ENCODE data around the gene TUBB4A. TPM values are rescaled to one million over a fixed set of nuclear protein-coding genes. Genes with fewer than 3 reads are reported as not detected.

The TUBB4A gene
- total and polyA plus RNA-seq, 8 donors = 0.76 to 3.9 (median 0.89) TPM; not detected in 3

DNA sequence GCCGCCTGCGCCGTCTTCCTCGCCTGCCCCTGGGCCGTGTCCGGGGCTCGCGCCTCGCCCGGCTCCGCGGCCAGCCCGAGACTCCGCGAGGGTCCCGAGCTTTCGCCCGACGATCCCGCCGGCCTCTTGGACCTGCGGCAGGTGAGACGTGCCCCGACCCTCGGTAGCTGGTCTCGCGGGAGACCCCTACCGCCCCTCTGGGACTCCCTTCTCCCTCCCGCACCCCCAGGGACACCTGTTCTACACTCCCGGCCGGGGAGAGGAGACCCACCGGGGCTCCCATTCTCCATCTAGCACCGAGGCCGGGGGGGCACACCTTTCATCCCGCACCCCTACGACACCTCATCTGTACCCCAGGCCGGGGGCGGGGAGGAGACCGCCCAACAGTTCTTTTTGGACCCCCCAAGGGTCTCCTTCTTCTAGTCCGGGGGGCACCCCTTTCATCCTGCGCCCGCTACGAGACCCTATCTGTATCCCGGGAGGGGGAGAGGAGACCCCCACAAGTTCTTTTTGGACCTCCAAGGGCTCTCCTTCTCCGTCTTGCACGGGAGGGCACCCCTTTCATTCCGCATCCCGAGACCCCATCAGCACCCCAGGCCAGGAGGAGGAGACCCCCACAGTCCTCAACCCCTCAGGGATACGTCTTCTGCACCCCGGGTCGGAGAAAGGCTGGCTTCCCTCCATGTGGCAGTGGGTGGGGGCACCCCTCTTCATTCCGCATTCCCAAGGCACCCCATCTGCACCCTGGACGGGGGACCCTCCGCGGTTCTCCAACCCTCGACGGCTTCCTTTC, 29.2 kb upstream of the TUBB4A start:
- Histone ChIP-seq H3K9me3 (no peaks in the 10 kb centered on the region), H3K36me3 (no peaks in the 10 kb centered on the region), H3K4me3 (peak overlapping the region; percentile 47 to 63 (median 56)), H3K27me3 (peaks cover 6 to 47% (median 32%) of the 10 kb centered on the region in 3 donors), H3K4me1 (peaks cover 8 to 41% (median 25%) of the 10 kb centered on the region in 4 donors), H3K27ac (peak overlapping the region in 4 of 5 donors; percentile 47 to 61 (median 52))
- TF ChIP-seq POLR2AphosphoS5 (IDR thresholded peaks at IDR 0.05) (no peak), POLR2A (IDR thresholded peaks at IDR 0.05) (no peak), EP300 (IDR thresholded peaks at IDR 0.05) (no peak)
- TF ChIP-seq, protein P1, sequence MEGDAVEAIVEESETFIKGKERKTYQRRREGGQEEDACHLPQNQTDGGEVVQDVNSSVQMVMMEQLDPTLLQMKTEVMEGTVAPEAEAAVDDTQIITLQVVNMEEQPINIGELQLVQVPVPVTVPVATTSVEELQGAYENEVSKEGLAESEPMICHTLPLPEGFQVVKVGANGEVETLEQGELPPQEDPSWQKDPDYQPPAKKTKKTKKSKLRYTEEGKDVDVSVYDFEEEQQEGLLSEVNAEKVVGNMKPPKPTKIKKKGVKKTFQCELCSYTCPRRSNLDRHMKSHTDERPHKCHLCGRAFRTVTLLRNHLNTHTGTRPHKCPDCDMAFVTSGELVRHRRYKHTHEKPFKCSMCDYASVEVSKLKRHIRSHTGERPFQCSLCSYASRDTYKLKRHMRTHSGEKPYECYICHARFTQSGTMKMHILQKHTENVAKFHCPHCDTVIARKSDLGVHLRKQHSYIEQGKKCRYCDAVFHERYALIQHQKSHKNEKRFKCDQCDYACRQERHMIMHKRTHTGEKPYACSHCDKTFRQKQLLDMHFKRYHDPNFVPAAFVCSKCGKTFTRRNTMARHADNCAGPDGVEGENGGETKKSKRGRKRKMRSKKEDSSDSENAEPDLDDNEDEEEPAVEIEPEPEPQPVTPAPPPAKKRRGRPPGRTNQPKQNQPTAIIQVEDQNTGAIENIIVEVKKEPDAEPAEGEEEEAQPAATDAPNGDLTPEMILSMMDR (IDR thresholded peaks at IDR 0.05) = no peak
- intact Hi-C loops (cut with DNase I; ENCODE audit: low total_unique reads) = no loop called here
- 10 to 34% (median 15%) methylated on average over 30 to 57 of the region's 57 CpGs for WGBS, 5 donors
- no peak for DNase-seq

DNA sequence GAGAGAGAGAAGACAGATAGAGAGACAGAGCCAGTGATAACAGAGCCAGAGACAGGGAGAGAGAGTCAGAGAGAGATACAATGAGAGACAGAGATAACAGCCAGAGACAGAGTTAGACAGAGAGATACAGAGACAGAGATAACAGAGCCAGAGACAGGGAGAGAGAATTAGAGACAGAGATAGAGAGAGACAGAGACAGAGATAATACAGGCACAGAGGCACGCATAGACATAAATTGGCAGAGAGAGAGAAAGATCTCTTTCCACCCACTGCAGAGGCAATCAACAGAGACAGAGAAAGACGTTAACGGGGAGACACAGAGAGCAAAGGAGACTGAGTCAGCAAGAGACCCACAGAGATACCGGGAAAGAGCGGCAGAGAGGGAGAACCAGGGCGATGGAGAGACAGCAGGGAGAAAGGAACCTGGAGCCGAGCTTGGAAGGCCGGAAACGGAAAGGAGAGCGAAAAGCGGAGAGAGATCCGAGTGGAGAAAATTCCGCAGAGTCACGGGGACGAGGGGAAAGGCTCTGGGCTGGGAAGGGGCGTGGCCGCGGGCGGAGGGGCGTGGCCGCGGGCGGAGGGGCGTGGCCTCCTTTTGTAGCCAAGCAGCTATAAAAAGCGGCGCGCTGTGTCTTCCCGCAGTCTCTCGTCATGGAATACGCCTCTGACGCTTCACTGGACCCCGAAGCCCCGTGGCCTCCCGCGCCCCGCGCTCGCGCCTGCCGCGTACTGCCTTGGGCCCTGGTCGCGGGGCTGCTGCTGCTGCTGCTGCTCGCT, 28.5 kb upstream of the TUBB4A start, which contains the start of gene TNFSF9:
Gene TNFSF9, plus strand, starts transcription at position 641 of the 777 bp plus-strand sequence. Its CDS starts 11 bp downstream, at position 652.
- H3K4me3 ChIP-seq = peak within 1 kb of the TSS; percentile 47 to 63 (median 56)
- H3K9me3 ChIP-seq = no peaks in the 10 kb centered on the region
- DNase-seq = peak; percentile 89 to 96
- peak within 1 kb of the TSS in 4 of 5 donors; percentile 47 to 61 (median 52) for H3K27ac ChIP-seq
- no peaks in the 10 kb centered on the region for H3K36me3 ChIP-seq
- intact Hi-C loops (cut with DNase I; ENCODE audit: low total_unique reads) = no loop called here
- H3K4me1 ChIP-seq = peaks cover 8 to 41% (median 25%) of the 10 kb centered on the region in 4 donors
- no peak for TF ChIP-seq POLR2A (IDR thresholded peaks at IDR 0.05)
- no peak for TF ChIP-seq EP300 (IDR thresholded peaks at IDR 0.05)
- TF ChIP-seq POLR2AphosphoS5 (IDR thresholded peaks at IDR 0.05) = peak; percentile 25 to 75 (median 50)
- TF ChIP-seq, protein P1 (IDR thresholded peaks at IDR 0.05) = no peak
- peaks cover 6 to 47% (median 32%) of the 10 kb centered on the region in 3 donors for H3K27me3 ChIP-seq
- WGBS, 5 donors = 0 to 3% (median 1%) methylated on average over 32 to 44 of the region's 44 CpGs

GRCh38 chr19:6529937-6530385, 27.9 kb upstream of the TUBB4A start:
- Histone ChIP-seq H3K36me3 (no peaks in the 10 kb centered on the region), H3K27me3 (peaks cover 6 to 44% (median 32%) of the 10 kb centered on the region in 3 donors), H3K4me3 (peak overlapping the region in 2 of 4 donors; percentile 47 to 63), H3K9me3 (no peaks in the 10 kb centered on the region), H3K4me1 (peaks cover 8 to 41% (median 25%) of the 10 kb centered on the region in 4 donors), H3K27ac (peak overlapping the region in 1 of 5 donors; percentile 61)
- DNase-seq = no peak
- intact Hi-C loops (cut with DNase I; ENCODE audit: low total_unique reads) = loop anchor here (10.0 kb wide), 1 partner anchor 335 kb away; no protein-coding TSS in a partner anchor
- 65 to 75% (median 70%) methylated on average over 2 of the region's 2 CpGs for WGBS, 5 donors
- no peak for TF ChIP-seq EP300 (IDR thresholded peaks at IDR 0.05)

DNA sequence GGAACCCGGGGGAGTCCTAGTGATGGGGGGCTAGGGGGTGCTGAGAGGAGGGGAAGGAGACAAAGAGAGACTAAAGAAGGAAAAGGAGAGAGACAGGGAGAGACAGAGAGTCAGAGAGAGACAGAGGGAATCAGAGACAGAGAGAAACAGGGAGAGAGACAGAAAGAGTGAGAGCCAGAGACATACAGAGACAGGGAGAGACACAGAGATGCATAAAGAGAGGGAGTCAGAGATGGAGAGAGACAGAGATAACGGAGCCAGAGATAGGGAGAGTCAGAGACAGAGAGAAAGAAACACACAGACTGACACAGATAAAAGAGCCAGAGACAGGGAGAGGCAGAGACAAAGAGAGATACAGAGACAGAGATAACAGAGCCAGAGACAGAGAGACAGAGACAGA, 27.2 kb upstream of the TUBB4A start:
- Histone ChIP-seq H3K36me3 (no peaks in the 10 kb centered on the region), H3K4me3 (no peak overlapping the region), H3K4me1 (peaks cover 8 to 38% (median 23%) of the 10 kb centered on the region in 4 donors), H3K9me3 (no peaks in the 10 kb centered on the region), H3K27me3 (peaks cover 6 to 38% (median 27%) of the 10 kb centered on the region in 3 donors), H3K27ac (no peak overlapping the region)
- intact Hi-C loops (cut with DNase I; ENCODE audit: low total_unique reads) = loop anchor here (10.0 kb wide), 1 partner anchor 335 kb away; no protein-coding TSS in a partner anchor
- no peak for DNase-seq
- TF ChIP-seq, protein P1 (IDR thresholded peaks at IDR 0.05) = no peak
- TF ChIP-seq POLR2A (IDR thresholded peaks at IDR 0.05) (no peak), EP300 (IDR thresholded peaks at IDR 0.05) (no peak), POLR2AphosphoS5 (IDR thresholded peaks at IDR 0.05) (no peak)
- 30 to 59% (median 53%) methylated on average over 2 of the region's 2 CpGs for WGBS, 5 donors
